ENCODE results near the gene TMEM87B.

DNA sequence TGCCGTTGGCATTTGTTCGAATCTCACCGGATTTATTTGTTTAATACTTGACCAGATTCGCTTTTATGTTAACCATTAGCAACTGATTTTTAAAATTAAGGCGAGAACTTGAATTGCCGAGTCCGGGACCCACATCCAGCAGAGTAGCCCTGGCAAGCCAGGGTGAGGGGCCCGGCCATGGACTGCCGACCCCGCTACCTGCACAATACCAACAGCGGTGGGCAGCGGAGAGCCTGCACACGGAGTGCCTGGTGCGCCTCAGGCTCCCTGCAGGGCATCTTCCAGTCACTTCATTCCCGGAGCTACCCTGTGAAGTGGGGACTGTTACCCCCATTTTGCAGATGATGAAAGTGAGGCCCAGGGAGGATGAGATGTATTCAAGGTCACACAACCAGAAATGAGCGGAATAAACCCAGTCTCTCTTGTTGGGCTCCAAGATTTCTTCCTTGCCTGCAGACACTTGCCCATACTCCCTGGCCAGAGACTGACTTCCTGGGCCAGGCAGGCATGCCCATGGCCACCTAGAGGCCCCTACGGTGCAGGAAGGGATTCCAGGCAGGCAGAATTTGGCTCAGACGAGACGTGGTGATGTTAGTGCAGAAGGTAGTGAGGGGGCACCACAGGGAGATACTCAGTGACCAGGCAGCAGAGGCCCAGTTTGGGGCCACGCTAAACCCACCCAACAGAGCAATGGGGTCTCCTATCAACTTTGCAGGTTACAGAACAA is 86.0 kb downstream of the TMEM87B start:
- no peak for TF ChIP-seq TAF1 (IDR thresholded peaks at IDR 0.05; ENCODE audit: low read depth, low read length)
- TF ChIP-seq, protein P1, sequence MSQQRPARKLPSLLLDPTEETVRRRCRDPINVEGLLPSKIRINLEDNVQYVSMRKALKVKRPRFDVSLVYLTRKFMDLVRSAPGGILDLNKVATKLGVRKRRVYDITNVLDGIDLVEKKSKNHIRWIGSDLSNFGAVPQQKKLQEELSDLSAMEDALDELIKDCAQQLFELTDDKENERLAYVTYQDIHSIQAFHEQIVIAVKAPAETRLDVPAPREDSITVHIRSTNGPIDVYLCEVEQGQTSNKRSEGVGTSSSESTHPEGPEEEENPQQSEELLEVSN (IDR thresholded peaks at IDR 0.05): no peak

All from H1 (cell line).